K562 (cell line): ENCODE results near the gene DENND6A. TPM values are rescaled to one million over a fixed set of nuclear protein-coding genes. Genes with fewer than 3 reads are reported as not detected.

Experiments used
- ATAC-seq: fragments of 200-7000 bp; cut with Tn5 transposase; 3 replicates; pipeline ENCODE4 v1.9.1; 2020; ENCODE audit warnings: moderate library complexity
- BruUV-seq: library from RNA; stranded (reverse); fragments of 400-500 nt; replicated peaks from 2 replicates; lab custom pipeline; 2021; lab: Mats Ljungman, UMichigan
- CTCF ChIA-PET: fragments of 300-600 bp; formaldehyde crosslinking; extraction: SDS; loops from one replicate; lab custom pipeline; 2021; ENCODE audit warnings: low intra/inter-chr PET ratio; lab: Yijun Ruan, JAX
- POLR2A ChIA-PET: fragments of 300-600, 350-650 bp; sonication (Branson Sonifier 250); formaldehyde crosslinking; extraction: SDS; loops from one replicate; lab custom pipeline; 2021; ENCODE audit warnings: antibody characterized with exemption, inconsistent platforms; lab: Yijun Ruan, JAX
- DNase-seq, 4 experiments: peaks; one replicate each; pipeline versions ENCODE4 v3.0.0 to v3.0.0-alpha.2; 2011 to 2018; ENCODE audit warnings: low spot score in 3 of 4, mixed read lengths in 3 of 4; ENCODE audit errors: extremely low read depth in 1 of 4
- FAIRE-seq: peaks from 2 replicates; lab custom pipeline; 2011; peaks lifted over from hg19 to GRCh38; lab: Jason Lieb, UNC
- H2AFZ ChIP-seq: 2 replicates; pipeline ENCODE4 v1.6.0; 2011; ENCODE audit warnings: low read depth, low read length, control low read depth, inconsistent platforms
- H3K27ac ChIP-seq: fragments of 200-600 bp; 3 replicates; pipeline ENCODE4 v1.8.0; 2011; ENCODE audit warnings: low read depth, mild to moderate bottlenecking, control low read depth, inconsistent platforms, low read length, moderate library complexity, mixed read lengths; ENCODE audit errors: extremely low read depth
- H3K27me3 ChIP-seq, 2 experiments: fragments of 300-600 bp in 1 of 2; 2 replicates in 1 of 2; 3 replicates in 1 of 2; pipeline versions ENCODE4 v1.6.0 to v1.8.0; 2011; ENCODE audit warnings: inconsistent platforms in 2 of 2, low read length in 2 of 2, mild to moderate bottlenecking in 1 of 2, mixed read lengths in 1 of 2, moderate library complexity in 1 of 2; ENCODE audit not compliant: control insufficient read depth in 2 of 2, insufficient read depth in 2 of 2
- H3K36me3 ChIP-seq: fragments of 300-600 bp; 3 replicates; pipeline ENCODE4 v1.8.0; 2011; ENCODE audit warnings: mild to moderate bottlenecking, low read length, inconsistent platforms; ENCODE audit not compliant: control insufficient read depth, insufficient read depth
- H3K4me1 ChIP-seq, 2 experiments: fragments of 200-600 bp in 1 of 2; replicated peaks in 1 of 2; 2 replicates in 1 of 2; 3 replicates in 1 of 2; pipeline versions ENCODE4 v1.5.1 to v1.8.0; 2011; ENCODE audit warnings: inconsistent platforms in 2 of 2, low read length in 2 of 2, mild to moderate bottlenecking in 1 of 2, mixed read lengths in 1 of 2, moderate library complexity in 1 of 2; ENCODE audit not compliant: control insufficient read depth in 2 of 2, insufficient read depth in 2 of 2
- H3K4me2 ChIP-seq: 2 replicates; pipeline ENCODE4 v1.6.1; 2011; ENCODE audit warnings: low read length, control low read depth, inconsistent platforms, mixed read lengths; ENCODE audit not compliant: insufficient read depth
- H3K4me3 ChIP-seq: fragments of 200-600 bp; sonication (generic), shearing (Covaris generic); 2 replicates; pipeline ENCODE4 v1.5.1; 2016; ENCODE audit warnings: control low read depth, inconsistent platforms
- H3K79me2 ChIP-seq: fragments of 200-600 bp; 3 replicates; pipeline ENCODE4 v1.8.0; 2011; ENCODE audit warnings: low read length, inconsistent platforms; ENCODE audit not compliant: control insufficient read depth, insufficient read depth
- H3K9ac ChIP-seq, 2 experiments: 2 replicates each; pipeline versions ENCODE4 v1.6.0 to v1.6.1; 2011; ENCODE audit warnings: low read depth in 2 of 2, low read length in 2 of 2, control low read depth in 1 of 2, inconsistent platforms in 1 of 2, mild to moderate bottlenecking in 1 of 2, mixed read lengths in 1 of 2; ENCODE audit not compliant: insufficient read depth in 1 of 2
- H3K9me1 ChIP-seq: one replicate; pipeline ENCODE4 v1.6.0; 2011; ENCODE audit warnings: inconsistent platforms, mild to moderate bottlenecking, low read length, moderate library complexity; ENCODE audit not compliant: control insufficient read depth, insufficient read depth
- H3K9me3 ChIP-seq: replicated peaks from 2 replicates; pipeline ENCODE4 v1.5.1; 2011; ENCODE audit warnings: low read depth, low read length, inconsistent platforms; ENCODE audit not compliant: control insufficient read depth, insufficient read depth
- H4K20me1 ChIP-seq: replicated peaks from 2 replicates; pipeline ENCODE4 v1.6.1; 2011; ENCODE audit warnings: low read length, inconsistent platforms, mixed read lengths; ENCODE audit not compliant: control insufficient read depth, insufficient read depth
- CTCF ChIP-seq, 3 experiments: IDR thresholded peaks in 2 of 3; conservative IDR thresholded peaks in 1 of 3; 2 replicates each; pipeline ENCODE4 v1.5.1; 2011 to 2012; ENCODE audit warnings: low read length in 3 of 3, mild to moderate bottlenecking in 3 of 3, control low read depth in 2 of 3, improper control_type of control experiment in 1 of 3, inconsistent platforms in 1 of 3, low read depth in 1 of 3, mixed read lengths in 1 of 3, moderate library complexity in 1 of 3; ENCODE audit not compliant: insufficient read depth in 2 of 3
- ILF3 ChIP-seq: fragments of 450-650 bp; IDR thresholded peaks from 2 replicates; pipeline ENCODE4 v1.6.1; 2018; ENCODE audit warnings: antibody characterized with exemption, mild to moderate bottlenecking, moderate library complexity, borderline replicate concordance
- KAT2B ChIP-seq: IDR thresholded peaks from one replicate; pipeline ENCODE4 v1.6.1; 2012; ENCODE audit warnings: low read depth, mild to moderate bottlenecking, control low read depth, inconsistent platforms, low read length, moderate library complexity
- RAD21 ChIP-seq, 2 experiments: fragments of 250-450 bp in 1 of 2; fragments of 450-650 bp in 1 of 2; sonication (Bioruptor Pico) in 1 of 2; formaldehyde crosslinking in 1 of 2; IDR thresholded peaks in 1 of 2; conservative IDR thresholded peaks in 1 of 2; 2 replicates each; pipeline versions ENCODE4 v1.4.0 to v1.8.0; 2020 to 2022; ENCODE audit warnings: mild to moderate bottlenecking in 2 of 2, moderate library complexity in 1 of 2
- REST ChIP-seq, 2 experiments: fragments of 450-650 bp; formaldehyde crosslinking in 1 of 2; IDR thresholded peaks; 2 replicates each; pipeline versions ENCODE4 v1.4.0 to v1.6.1; 2014 to 2020; ENCODE audit warnings: mild to moderate bottlenecking in 2 of 2, borderline replicate concordance in 1 of 2, low read depth in 1 of 2
- SETDB1 ChIP-seq: IDR thresholded peaks from one replicate; pipeline ENCODE4 v1.6.1; 2012; ENCODE audit warnings: low read length, control low read depth, inconsistent platforms
- WGBS: fragments of 100-300 bp; shearing (Covaris generic); methylation state at CpG from one replicate; pipeline ENCODE4 v1.1.6; 2016; ENCODE audit warnings: low coverage, mixed read lengths; ENCODE audit not compliant: insufficient coverage; ENCODE audit errors: missing lambda C conversion rate; 5-methylcytosine and 5-hydroxymethylcytosine counted together
- in situ Hi-C: fragments of 300-500 bp; cut with MboI; formaldehyde crosslinking; loops from 4 replicates; pipeline ENCODE4 v1.15.0; 2018; ENCODE audit warnings: inconsistent platforms, mixed read lengths
- intact Hi-C: fragments of 100-400 bp; cut with micrococcal nuclease; formaldehyde crosslinking; loops from 2 replicates; pipeline ENCODE4 v1.14.2; 2022
- polyA plus RNA-seq, 8 experiments: library from polyadenylated mRNA; depleted of rRNA in 4 of 8; stranded (reverse) in 5 of 8; unstranded in 3 of 8; fragments of >200 nt; fragmentation: Nextera tagmentation in 2 of 8; fragmentation: Illumina TruSeq in 1 of 8; extraction: Ambion mirVana in 2 of 8; extraction: Trizol in 1 of 8; gene quantifications; 2 replicates each; pipeline versions ENCODE4 v1.2.1 to v1.2.3, GENCODE V29; 2011 to 2014; ENCODE audit warnings: inconsistent platforms in 1 of 8, missing spikeins in 1 of 8
- total RNA-seq, 7 experiments: library from RNA; depleted of rRNA in 6 of 7; stranded (reverse); fragments of >200 nt in 6 of 7; fragmentation: Illumina TruSeq in 2 of 7; extraction: Trizol in 2 of 7; gene quantifications; 2 replicates each; pipeline versions ENCODE4 v1.2.1 to v1.2.3, GENCODE V29; 2011 to 2021; ENCODE audit warnings: low replicate concordance in 1 of 7
- TF ChIP-seq, protein P1 (sequence below): fragments of 450-650 bp; IDR thresholded peaks from 2 replicates; pipeline ENCODE4 v1.6.1; 2016; ENCODE audit warnings: mild to moderate bottlenecking

Gene DENND6A
- total and polyA plus RNA-seq, 9 of the 15 experiments (the other 6 are each of a cell fraction or from before 2014, with no cell fraction given): 1.5 to 12.7 (median 7.1) TPM

DNA sequence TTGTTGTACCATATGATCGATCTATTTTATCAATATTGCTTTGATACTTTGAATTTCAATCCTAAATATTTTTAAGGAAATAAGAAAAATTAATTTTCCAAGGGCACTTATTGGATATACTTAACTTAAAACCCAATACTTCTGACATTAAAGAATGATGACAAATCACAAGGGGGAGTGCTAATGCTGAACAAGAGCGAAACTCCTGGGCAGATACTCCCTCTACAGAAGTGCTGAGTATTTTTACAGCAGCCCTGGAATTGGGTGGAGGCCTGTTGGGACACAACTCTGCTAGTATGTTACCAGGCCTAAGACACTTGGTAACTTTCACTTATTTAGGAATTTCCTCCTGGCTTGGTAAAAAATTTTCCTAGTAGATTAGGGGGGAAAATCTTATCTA, 46.2 kb downstream of the DENND6A start:
- H3K4me1 ChIP-seq: no peaks in the 10 kb centered on the region
- no peaks in the 10 kb centered on the region for H3K79me2 ChIP-seq
- H4K20me1 ChIP-seq: no peaks in the 10 kb centered on the region
- intact Hi-C loops: loop anchor here (10.0 kb wide), 1 partner anchor 178 kb away; no protein-coding TSS in a partner anchor
- no peak overlapping the region for H2AFZ ChIP-seq
- FAIRE-seq: no peak
- peak in 3 of 4 experiments; percentile 5 to 12 (median 5) for DNase-seq
- no peak overlapping the region for H3K4me2 ChIP-seq
- no peaks in the 10 kb centered on the region for H3K9me1 ChIP-seq
- no peaks in the 10 kb centered on the region for H3K9me3 ChIP-seq
- TF ChIP-seq CTCF (IDR thresholded peaks at IDR 0.05 in 2 of 3, conservative IDR thresholded peaks at IDR 0.05 in 1 of 3; ENCODE audit: insufficient read depth in 2 of 3, low read depth in 1 of 3, low read length in 3 of 3) (peak; percentile 5 to 41 (median 12); a peak in 2 of 6 replicates), KAT2B (no peak), REST (IDR thresholded peaks at IDR 0.05; ENCODE audit: borderline replicate concordance) (peak; percentile 28; the same call in 1 of the 2 replicates), REST (CRISPR knock-in tag; IDR thresholded peaks at IDR 0.05; ENCODE audit: low read depth) (no peak), SETDB1 (no peak), ILF3 (no peak), RAD21 (CRISPR knock-in tag; conservative IDR thresholded peaks at IDR 0.05 in 1 of 2, IDR thresholded peaks at IDR 0.05 in 1 of 2) (peak; percentile 13 to 44; a peak in 3 of 4 replicates)
- TF ChIP-seq, protein P1, sequence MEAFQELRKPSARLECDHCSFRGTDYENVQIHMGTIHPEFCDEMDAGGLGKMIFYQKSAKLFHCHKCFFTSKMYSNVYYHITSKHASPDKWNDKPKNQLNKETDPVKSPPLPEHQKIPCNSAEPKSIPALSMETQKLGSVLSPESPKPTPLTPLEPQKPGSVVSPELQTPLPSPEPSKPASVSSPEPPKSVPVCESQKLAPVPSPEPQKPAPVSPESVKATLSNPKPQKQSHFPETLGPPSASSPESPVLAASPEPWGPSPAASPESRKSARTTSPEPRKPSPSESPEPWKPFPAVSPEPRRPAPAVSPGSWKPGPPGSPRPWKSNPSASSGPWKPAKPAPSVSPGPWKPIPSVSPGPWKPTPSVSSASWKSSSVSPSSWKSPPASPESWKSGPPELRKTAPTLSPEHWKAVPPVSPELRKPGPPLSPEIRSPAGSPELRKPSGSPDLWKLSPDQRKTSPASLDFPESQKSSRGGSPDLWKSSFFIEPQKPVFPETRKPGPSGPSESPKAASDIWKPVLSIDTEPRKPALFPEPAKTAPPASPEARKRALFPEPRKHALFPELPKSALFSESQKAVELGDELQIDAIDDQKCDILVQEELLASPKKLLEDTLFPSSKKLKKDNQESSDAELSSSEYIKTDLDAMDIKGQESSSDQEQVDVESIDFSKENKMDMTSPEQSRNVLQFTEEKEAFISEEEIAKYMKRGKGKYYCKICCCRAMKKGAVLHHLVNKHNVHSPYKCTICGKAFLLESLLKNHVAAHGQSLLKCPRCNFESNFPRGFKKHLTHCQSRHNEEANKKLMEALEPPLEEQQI: no peak
- TF ChIP-seq, all 486 proteins: peak for 3
- Histone ChIP-seq H3K36me3 (peaks cover 19% of the 10 kb centered on the region; the same call in 1 of the 3 replicates), H3K27ac (no peak overlapping the region), H3K4me3 (no peak overlapping the region), H3K9ac (no peak overlapping the region), H3K27me3 (no peaks in the 10 kb centered on the region)
- no TSS peak for BruUV-seq
- in situ Hi-C loops: no loop called here
- CTCF ChIA-PET: interaction anchor here (1.8 kb wide), 1 partner anchor 179 kb away, joined by 10 read pairs; no protein-coding TSS in a partner anchor
- POLR2A ChIA-PET: no interaction called here
- 0 out of 3 replicates have a peak, but pooled peaks have one; percentile 46 for ATAC-seq
- 89% methylated on average over 2 of the region's 2 CpGs for WGBS
